CD4-positive, alpha-beta T cell treated with Interleukin-6 for 4 hours (primary cell): Measurements from ENCODE around the gene DRAP1.

Experiments used
- DNase-seq: peaks from one replicate; pipeline ENCODE4 v3.0.0-alpha.2; 2020; ENCODE audit warnings: mixed read lengths

DRAP1 gene

GRCh38 chr11:65965986-65966762 lies 46.9 kb downstream of the DRAP1 start:
- no peak for DNase-seq

GRCh38 chr11:65967329-65967934 lies 48.2 kb downstream of the DRAP1 start:
- no peak for DNase-seq

- DNase-seq, result no peak
Observed at GRCh38 chr11:65968600-65969482, 49.6 kb downstream of the DRAP1 start.
